HG03095 (cell line): ENCODE results near the gene ARAF.

Experiments
- ATAC-seq: cut with Tn5 transposase; IDR thresholded peaks from one replicate; pipeline ENCODE4 v1.9.1; 2021; ENCODE audit warnings: moderate library complexity; ENCODE audit not compliant: unreplicated experiment

Gene ARAF

DNA sequence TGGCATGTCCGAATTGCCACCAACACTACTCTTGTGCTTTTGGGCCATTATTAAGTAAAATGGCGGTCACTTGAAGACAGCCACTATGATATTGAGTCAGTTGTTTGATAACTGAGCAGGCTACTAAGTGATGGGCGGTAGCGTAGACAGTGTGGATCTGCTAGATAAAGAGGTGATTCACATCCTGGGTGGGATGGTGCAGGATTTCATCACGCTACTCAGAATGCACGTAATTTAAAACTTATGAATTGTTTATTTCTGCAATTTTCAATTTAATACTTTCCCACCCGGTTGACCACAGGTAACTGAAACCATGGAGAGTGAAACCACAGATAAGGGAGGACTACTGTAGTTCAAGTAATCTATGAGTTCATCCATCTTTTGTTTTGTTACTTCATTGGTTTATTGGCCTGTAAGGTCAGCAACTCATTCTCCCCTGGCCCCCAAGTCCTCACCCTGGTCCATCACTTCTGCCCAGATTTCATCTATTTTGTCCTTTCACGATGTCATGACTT is 2.9 kb downstream of the ARAF start:
- no peak for ATAC-seq

DNA sequence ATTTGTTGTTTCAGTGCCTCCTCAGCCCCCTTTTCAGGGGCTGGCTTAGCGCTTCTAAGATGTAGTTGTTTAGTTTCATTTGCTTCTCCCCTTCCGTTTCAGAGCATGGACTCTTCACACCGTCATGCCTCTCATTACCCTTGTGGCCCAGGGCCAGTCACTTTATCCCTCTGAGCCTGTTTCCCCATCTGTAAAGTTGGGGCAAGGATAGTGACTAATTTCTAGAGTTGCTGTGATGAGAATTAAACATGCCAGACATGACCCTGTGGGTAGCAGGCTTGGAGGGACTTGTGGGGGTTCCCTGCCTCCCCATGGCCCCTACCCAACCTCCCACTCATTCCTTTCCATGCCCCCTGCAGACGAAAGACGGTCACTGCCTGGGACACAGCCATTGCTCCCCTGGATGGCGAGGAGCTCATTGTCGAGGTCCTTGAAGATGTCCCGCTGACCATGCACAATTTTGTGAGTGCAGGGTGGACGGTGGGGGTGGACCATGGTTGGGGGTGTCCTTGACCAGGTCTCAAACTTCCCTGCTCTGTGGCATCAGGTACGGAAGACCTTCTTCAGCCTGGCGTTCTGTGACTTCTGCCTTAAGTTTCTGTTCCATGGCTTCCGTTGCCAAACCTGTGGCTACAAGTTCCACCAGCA is 3.6 kb downstream of the ARAF start:
- no peak for ATAC-seq

DNA sequence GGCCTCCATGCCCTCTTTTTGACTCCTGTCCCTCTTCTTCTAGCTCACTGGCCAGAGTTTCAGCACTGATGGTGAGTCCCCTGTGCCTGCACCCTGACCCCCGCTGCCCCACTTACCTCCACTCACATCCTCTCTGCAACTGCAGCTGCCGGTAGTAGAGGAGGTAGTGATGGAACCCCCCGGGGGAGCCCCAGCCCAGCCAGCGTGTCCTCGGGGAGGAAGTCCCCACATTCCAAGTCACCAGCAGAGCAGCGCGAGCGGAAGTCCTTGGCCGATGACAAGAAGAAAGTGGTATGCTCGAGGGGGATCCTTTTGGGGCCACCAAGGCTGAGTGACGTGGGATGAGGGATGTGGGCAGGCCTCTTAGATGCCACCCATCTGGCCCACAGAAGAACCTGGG is 5.8 kb downstream of the ARAF start:
- no peak for ATAC-seq

DNA sequence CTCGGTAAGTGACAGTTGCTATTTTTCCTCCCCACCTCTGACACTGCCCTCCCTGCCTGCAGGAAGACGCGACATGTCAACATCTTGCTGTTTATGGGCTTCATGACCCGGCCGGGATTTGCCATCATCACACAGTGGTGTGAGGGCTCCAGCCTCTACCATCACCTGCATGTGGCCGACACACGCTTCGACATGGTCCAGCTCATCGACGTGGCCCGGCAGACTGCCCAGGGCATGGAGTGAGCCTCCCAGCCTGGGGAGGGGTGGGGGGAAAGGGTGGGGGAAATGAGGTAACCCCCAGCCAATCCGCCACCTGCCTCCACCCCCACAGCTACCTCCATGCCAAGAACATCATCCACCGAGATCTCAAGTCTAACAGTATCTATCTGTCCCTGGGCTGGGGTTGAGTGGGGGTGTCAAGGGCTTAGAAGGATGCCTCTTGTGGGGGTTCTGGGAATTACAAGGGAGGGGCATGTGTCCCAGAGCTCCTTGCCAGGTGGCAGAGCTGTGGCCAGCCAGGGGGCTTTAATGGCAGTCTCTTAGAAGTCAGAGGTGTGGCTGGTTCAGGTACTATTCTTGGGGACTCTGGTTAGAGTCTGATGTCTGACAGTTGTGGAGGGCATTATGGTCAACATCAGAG is 7.8 kb downstream of the ARAF start:
- no peak for ATAC-seq

DNA sequence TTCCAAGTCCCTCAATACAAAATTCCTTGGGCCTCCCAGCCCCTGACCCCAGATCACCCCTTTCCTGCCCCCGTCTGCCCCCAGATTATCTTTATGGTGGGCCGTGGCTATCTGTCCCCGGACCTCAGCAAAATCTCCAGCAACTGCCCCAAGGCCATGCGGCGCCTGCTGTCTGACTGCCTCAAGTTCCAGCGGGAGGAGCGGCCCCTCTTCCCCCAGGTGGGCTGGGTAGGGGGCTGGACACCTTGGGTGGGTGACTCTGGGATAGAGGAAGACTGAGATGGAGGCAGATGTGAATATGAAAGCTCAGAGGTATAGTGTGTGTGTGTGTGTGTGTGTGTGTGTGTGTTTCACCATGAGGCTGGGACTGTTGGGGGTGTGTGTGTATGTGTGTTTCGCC is 9.8 kb downstream of the ARAF start:
- no peak for ATAC-seq

DNA sequence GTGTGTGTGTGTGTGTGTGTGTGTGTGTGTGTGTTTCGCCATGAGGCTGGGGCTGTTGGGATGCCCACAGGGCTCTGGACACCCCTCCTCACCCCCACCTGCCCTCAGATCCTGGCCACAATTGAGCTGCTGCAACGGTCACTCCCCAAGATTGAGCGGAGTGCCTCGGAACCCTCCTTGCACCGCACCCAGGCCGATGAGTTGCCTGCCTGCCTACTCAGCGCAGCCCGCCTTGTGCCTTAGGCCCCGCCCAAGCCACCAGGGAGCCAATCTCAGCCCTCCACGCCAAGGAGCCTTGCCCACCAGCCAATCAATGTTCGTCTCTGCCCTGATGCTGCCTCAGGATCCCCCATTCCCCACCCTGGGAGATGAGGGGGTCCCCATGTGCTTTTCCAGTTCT is 10.2 kb downstream of the ARAF start:
- ATAC-seq: no peak

DNA sequence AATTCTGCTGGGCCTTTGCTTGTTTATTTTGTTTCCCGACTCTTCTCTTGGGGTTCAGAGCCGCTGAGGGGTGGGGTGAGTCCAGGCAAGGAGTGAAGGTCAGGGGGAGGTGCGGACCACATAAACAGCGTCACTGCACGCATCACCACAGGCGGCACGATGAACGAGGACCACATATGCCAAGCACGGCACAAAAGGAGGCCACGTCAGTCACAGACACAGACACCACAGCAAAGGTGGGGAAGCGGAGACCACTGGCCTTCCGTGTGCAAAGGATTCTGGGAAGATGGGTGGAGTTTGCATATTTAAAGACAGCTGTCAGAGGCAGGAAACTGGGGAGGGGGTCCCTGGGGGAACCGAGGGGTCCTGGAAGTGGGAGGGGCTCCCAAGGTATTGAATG is 10.9 kb downstream of the ARAF start:
- no peak for ATAC-seq

DNA sequence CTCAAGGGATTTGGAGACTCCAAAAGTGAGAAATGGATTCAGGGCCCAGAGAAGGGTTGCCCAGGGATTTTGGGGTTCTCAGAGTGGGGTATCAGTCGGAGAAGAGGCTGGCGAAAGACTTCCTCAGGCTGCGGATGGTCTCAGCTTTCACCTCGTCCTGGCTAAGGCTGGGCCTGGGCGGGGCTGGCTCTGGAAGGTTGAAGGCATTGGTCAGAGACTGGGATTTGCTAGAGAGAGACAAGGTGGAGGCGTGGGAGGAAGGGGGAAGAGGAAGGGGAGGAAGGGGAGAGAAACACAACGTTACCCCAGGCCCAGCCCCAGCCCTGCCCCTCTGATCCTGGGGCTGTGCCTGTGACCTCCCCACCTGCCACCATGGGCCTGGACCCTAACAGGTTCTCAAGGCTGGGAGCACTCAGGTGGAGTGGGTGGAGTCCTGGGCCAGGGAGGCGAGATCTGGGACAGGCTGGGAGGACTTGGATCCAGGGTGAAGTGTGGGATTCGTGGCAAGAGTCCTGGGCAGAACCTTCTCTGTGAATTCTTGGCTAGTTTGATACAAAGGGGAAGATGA is 11.9 kb downstream of the ARAF start:
- no peak for ATAC-seq

DNA sequence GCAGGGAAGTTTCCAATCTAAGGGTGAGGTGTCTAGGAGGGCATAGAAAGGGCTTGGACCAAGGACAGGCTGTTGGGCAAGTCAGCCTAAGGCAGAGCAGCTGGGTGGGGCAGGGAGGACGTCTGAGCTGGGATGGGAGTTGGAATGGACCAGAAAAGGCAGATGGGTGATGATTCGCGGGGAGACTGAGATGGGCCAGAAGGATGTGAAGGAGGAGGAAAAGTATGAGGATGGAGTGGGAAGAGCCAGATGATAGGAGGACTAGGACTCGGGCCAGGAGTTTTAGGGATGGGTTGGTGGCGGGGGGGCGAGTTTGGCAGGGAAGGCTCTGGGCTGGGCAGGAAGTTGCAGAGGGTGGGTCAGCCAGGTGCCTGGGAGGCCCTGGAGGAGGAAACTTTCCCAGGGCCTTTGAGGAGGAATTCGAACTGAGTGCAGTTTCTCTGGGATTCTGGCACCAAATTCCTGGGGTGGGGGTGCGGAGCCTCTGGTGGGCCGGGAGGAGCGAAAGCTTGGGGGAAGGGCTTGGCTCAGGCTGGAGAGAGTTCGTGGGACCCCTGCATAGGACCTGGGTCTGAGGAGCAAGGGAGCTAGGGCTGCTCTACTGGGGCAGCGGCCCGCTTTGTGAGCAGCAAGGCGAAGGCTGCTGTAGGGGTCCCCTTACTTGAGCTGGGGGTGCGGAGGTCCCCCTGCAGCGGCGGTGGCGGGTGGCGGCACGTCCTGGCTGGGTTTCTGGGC is 12.5 kb downstream of the ARAF start:
- no peak for ATAC-seq

DNA sequence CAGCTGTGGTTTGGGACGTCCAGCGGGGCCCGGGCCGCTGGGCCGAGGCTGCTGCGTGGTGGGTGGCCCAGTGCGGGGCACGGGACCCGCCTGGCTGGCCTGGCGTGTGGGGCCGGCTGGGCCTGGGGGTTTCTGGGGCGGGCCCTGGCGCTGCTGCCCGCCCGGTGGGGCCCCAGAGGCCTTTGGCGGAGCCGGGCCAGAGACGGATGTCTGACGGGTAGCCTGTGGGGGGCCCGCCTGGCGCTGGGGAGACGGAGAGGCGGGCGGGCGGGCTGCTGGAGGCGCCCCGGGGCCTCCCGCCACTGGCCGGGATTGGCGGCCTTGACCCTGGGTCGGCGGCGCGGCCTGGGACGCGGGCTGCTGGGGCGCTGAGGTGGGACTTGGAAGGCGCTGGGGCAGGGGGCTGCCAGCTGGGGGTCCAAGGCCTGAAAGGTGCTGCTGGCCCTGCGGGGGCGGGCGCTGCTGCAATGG is 13.1 kb downstream of the ARAF start:
- no peak for ATAC-seq

DNA sequence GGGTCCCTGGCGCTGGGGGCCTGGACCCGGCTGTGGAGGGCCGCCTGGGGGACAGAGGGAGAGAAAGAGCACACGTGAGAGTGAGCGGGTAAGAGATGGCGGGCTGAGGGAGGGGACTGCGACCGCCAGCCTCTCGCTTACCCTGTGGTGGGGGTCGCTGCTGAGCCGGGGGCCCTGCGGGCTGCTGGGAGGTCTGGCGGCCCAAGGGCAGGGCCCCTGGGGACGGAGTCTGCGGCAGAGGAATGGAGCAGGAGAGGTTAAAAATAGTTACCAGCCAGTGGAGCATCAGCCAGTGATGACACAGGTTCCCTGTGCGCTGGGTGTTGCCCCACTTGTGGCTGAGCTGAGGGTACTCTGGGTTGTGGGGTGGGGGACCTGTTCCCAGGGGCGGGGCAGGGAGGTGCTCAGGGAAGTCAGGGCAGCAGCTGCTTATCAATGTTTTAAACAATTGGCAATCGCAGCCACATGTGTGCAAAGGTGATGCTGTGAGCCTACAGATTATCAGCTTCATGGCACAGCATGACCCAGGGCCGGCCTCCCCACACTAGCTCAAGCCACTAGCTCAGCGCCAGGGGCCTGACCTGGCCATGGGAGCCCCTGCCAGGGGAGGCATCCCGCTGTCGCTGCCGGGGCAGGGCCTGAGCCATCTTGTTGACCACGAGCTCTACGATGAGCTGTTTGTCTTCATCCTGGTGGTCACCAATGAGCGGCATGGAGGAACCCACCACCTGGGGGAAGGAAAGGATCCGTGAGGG is 13.7 kb downstream of the ARAF start:
- no peak for ATAC-seq

DNA sequence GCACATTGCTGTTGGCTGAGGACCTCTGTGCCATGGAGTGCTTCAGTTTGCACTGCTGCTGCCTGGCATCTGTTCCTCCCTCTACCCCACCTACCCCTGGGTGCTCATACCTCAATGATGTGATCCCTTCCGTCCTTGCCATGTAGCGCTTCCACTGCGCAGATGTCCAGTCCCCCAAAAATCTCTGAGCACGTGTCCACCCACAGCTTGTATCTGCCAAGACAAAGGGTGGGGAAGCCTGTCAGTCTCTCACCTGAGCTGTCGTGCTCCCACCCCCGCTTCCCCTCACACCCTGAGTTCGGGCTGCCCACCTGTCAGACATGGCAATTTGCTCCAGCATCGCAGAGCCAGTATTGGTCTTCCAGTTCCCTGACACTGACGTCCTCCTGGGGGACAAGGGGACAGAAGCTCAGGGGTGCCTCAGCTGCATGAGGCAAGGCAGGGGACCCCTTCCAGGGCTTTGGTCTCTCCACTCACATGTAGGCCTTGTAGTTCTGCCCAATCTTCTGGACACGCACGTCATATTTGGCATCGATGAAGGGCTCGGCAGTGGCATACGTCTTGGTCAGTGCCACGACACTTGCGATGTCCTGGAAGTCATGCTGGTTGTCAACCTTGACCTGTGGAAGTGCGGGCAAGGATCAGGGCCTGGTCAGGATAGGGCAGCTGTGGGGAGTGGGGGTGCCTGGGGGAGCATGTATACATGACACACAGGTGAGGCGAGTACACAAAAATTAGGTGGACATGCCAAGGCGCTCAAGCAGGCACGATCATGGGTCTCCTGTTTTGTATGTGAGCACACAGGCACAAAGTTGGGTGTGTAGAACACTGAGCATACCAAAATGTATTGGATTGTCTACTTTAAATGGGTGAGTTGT is 15.3 kb downstream of the ARAF start:
- ATAC-seq: no peak

DNA sequence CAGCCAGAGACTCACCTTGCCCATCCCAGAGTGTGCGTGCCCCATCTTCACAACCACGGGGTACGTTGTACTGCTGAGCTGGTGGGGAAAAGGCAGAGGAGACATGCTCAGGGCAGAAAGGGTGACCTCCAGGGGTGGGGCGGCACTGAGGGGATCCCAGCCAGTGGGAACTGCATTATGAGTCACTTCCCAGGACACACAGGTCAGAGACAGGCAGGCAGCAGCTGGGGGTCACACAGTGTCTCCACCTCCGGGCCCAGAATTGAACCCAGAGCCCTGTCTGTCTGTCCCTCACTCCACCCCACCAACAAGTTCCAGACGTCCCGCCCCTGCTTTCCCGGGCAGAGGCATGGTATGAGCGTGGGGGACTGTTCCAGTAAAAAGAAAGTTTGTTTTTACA is 16.4 kb downstream of the ARAF start:
- ATAC-seq: no peak

DNA sequence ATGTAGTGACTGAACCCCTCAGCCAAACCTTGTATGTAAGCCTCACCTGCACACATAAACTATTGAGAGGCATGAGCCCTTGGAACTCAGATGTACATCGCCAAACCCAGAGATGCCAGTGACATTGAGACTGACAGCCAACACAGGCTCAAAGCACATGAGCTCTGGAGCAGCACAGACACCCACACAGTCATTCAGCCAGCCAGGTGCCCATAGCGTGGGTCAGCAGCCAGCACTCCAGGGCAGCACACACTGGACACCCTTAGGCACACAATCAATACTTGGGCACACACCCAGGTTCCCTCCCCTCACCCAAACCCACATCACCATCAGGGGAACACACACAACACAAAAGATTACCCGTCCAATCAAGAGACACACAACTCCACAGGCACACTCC is 16.9 kb downstream of the ARAF start:
- ATAC-seq: no peak

DNA sequence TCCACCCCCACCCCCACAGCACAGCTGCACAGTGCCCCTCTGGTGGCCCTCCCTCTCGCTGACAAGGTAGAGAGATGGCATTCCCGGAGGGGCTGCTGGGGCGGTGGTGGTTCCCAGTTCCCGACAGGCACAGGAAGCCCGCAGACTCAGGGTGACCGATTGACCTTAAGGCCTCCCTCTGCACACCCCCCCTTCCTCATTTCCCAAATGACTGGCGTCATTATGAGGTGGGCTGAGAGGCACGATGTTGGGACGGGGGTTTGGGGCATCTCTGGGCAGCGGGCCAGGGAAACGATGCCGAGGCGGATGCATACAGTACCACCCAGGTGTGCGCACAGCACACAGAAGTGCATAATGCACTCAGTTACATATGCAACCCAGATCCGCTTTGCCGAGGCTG is 17.7 kb downstream of the ARAF start:
- ATAC-seq: no peak

DNA sequence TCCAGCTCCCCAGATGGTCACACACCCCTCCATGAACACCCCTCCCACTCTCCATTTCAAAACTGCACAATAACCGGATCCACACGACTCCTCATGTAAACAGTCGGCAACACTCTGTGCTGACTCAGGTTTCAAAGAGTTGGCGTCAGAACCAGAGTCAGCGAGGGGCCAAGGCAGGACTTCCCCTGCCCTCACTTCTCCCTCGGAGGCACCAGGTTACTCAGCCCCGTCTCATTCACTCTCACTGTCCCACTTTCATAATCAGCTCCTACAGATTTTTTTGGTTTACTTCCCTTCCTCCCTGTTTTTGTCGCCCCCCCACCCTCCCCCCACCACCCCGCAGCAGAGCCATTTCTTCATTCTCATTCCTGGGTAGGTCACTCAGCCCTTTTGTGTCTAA is 18.5 kb downstream of the ARAF start:
- no peak for ATAC-seq

DNA sequence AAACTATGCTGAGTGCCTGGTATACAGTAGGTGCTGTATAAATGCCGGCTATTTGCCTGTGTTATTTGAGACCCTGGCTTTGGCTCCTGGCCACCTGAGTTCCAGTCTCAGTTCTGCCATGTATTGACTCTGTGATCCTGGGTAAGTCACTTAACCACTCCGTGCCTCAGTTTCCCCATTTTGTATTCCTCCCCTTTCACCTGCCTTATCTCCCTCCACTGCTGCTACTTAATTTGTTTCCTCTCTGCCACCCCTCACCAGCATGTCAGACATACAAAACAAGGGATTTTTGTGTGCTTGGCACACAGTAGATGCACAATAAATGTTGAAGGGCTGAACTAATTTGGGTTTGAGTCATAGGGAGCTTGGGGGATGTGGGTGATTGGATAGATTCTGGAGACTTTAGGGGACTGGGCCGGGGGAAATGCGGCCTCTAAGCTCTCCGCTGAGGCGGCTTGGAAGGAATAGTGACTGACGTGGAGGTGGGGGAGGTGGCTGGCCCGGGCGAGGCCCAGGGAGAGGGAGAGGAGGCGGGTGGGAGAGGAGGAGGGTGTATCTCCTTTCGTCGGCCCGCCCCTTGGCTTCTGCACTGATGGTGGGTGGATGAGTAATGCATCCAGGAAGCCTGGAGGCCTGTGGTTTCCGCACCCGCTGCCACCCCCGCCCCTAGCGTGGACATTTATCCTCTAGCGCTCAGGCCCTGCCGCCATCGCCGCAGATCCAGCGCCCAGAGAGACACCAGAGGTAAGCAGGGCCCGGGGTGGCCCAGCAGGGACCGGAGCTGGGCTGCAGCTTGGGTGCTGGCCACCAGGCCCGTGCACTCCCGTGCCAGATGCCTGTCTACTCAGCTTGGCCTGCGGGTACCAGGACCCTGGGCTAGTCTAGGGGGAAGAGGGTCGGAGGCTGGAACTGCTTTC is 21.0 kb downstream of the ARAF start, which contains the start of gene TIMP1:
TIMP1 (plus strand) TSS at position 706 of the 917 bp plus-strand sequence. CDS start 980 bp downstream, outside the sequence.
- peak; percentile 90 for ATAC-seq

DNA sequence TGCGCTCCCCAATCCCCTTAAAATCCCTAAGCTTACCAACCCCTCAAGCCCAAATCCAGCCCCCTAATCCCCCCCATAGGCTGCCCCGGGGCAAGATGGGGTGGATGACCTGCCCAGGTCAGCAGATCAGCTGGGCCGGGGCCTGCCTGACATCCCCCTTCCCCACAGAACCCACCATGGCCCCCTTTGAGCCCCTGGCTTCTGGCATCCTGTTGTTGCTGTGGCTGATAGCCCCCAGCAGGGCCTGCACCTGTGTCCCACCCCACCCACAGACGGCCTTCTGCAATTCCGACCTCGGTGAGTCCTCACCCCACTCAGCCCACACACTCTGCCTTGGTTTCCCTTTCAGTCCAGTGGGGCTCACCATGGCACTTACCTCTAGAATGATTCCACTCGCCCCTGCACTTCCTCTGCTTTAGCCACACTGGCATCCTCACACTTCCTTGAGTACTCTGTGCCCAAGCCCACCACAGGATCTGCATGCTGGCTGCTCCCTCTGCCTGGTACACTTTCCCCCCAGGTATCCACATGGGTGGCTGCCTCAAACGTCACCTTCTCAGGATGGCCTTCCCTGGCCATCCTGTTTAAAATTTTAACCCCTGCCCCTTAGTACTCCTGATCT is 22.3 kb downstream of the ARAF start:
- no peak for ATAC-seq
